ENCODE measurements around the gene RASD1.

The RASD1 gene

DNA sequence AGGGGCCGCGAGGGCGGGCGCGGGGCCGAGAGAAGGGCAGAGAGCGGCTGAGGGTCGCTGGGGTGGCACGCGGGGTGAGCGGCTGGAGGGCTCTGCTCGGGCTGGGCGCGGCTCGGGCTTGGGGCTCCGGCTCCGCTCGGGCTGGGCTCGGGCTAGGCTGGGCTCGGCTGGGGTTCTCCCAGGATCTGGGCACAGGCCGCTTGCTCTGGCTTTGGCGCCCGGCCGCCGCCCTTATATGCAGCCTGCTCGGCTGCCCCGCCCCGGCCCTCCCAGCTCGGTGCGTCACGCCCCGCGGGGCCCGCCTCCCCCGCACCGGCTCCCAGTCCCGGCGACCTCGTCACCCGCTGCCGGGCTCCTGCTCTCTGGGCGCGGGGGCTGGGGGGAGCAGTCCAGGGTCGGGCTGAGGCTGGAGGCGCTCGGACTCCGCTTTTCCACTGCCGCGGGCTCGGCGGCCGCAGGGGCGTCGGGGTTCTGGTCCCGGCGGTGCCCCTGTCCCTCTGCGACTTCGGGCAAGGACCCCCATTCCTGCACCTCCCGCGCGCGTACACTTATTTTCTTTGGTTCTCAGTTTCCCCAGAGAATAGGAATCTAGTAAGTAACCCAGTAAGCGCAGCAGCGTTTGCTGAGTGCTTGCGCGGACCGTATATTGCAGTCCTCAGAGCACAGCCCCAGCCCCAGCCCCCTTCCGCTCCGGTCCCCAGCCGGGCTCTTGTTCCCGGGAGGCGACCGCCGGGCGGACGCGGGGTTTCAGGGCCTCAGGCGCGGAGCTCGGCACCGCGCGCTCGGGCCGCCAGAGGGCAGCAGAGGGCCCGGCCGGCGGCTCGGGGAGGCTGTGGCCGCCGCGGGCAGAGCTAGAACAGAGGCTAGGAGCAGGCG lies at the start of gene RASD1:
RASD1 (minus strand) TSS at position 207 of the 876 bp plus-strand sequence. CDS start 214 bp downstream, outside the sequence.
- DNase-seq, result peak; percentile 85

DNA sequence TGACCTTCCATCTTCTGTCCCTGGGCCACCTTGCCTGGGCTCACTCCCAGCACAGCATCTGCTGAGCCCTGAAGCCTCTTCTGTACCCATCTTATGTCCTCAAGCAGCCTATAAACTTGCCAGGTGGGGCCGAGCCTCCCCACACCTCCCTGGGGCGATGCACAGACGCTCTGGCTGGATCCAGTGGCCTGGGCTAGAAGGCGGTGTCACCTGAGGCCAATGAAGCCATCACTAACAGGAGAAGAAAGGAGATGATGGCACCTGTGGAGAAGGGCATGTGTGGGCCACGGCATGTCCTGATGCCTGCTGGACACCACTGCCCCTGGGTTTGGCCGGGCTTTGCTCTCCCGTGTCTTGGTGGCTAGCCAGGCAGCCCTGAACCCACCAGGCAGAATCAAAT lies 49.8 kb upstream of the RASD1 start:
- DNase-seq, result no peak

- no peak for DNase-seq
These were observed 49.0 kb upstream of the RASD1 start for GRCh38 chr17:17545031-17545820.

DNA sequence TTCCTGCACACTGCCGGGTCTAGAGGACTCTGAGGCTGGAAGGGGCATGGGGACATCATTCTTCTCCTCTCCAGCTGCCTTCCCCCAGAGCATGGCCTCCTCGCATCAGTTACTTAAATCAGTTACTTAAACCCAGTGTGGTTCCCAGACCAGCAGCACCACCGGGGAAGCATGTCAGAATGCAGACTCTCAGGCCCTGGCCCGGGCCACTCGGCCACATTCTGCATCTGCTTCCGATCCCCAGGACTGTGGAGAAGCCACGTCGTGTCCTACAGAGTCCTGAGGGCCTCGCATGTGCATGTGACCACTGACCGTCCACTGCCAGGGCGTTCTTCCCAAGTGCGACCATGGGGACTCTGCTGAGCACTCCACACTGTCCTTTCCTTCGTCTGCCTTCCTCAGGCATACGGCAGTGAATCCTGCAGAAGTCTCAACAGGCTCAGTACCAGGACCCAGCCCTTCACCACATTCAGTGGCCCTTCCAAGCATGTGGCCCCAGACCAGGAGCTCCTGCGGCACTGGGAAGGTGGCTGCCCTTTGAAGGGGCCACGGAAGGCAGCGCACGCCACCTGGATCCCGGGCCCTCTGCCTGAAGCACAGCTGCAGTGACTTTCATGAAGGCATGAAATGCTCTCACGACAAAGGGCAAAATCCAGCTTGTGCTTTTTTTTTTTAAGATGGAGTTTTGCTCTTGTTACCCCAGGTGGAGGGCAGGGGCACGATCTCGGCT lies 46.9 kb upstream of the RASD1 start:
- no peak for DNase-seq

GRCh38 chr17:17541640-17542001 lies 45.4 kb upstream of the RASD1 start:
- no peak for DNase-seq

GRCh38 chr17:17540935-17541639 lies 44.9 kb upstream of the RASD1 start:
- no peak for DNase-seq

- no peak for DNase-seq
These were observed 44.2 kb upstream of the RASD1 start for GRCh38 chr17:17540278-17540906.

GRCh38 chr17:17539591-17539990 lies 43.4 kb upstream of the RASD1 start:
- no peak for DNase-seq

DNA sequence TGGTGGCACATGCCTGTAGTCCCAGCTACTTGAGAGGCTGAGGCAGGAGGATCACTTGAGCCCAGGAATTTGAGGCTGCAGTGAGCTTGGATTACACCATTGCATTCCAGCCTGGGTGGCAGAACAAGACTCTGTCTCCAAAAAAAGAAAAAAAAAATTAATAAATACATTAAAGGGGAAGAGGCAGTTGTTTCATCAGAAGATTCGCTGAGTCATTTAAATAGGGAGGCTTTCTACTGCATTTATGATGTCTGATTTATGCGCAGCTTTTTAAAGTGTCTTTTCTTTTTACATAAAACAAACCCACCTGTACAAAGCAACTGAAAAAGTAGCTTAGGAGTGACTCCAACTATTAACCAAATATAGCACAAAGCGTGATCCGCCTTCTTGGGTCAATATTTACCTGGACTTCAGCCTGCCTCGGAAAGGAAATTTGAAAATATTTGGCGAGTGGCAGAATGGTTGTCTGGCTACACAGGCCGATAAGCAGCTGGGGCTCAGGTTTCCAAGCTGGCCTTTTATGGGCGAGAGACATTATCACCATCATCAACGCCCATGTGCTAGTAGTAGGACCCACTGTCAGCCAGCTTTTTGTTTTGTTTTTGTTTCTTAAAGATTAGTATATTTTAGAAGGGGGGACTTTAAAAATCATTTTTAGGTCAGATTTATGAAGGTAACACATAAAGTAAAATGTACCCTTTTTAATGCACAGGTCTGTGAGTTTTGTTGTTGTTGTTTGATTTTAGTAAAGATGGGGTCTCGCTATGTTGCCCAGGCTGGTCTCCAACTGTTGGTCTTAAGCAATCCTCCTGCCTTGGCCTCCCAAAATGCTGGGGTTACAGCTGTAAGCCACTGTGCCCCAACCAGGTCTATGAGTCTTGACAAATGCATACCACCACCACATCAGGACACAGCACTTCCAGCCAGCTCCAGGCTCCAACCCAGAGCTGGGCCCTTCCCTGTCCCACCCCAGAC lies 42.5 kb upstream of the RASD1 start:
- DNase-seq, result no peak

GRCh38 chr17:17537311-17538099 lies 41.3 kb upstream of the RASD1 start:
- DNase-seq, result no peak

DNA sequence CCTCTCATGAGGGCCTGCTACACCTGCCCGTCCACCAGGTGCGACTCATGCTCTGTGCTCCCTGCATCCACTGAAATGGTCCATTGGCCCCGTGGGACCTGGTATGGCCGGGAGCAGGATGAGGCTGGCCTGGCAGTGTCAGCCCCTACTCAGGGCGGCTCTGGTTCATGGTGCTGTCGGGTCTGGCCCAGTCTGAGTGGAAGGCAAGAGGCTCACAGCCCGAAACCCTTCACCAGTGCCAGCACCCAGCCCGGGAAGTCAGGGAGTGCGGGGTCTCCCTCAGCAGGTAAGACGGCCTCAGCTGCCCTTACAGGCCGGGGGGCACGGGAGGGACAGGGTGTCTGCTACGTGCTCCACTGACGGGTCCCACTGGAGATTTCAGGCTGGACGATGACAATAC lies 40.5 kb upstream of the RASD1 start:
- no peak for DNase-seq

DNA sequence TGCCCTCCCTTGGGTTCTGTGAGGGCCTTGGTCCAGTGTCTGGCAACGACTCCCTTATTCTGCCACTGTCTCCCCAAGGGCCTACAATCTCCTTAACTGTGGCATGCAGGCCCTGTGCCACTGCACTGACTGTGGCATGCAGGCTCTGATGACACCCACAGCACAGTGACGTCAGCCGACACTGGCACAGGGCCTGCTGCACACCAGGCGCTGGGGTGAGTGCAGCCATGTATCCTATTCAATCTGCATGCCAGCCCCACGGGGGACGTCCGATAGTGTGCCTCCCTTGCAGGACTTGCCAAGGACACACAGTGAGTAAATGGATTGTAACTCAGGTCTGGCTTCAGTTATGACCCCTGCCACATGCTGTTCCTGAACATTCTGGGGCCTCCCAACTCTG lies 39.8 kb upstream of the RASD1 start:
- DNase-seq, result no peak

- no peak for DNase-seq
These were observed 37.8 kb upstream of the RASD1 start for GRCh38 chr17:17533901-17534441.

DNA sequence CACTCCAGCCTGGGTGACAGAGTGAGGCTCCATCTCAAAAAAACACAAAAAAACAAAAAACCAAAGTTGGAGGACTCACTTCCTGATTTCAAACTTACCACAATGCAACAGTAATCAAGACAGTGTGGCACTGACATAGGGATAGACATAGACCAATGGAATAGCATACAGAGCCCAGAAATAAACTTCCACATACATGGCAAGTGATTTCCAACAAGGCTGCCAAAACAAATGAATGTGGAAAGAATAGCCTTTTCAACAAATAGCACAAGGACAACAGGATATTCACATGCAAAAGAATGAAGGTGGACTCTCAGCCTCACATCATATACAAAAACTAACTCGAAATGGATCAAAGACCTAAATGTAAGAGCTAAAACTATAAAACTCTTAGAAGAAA lies 36.8 kb upstream of the RASD1 start:
- no peak for DNase-seq

- DNase-seq, result no peak
These were observed 35.0 kb upstream of the RASD1 start for GRCh38 chr17:17531156-17531555.

- no peak for DNase-seq
These were observed 32.8 kb upstream of the RASD1 start for GRCh38 chr17:17528696-17529652.

- no peak for DNase-seq
These were observed 31.8 kb upstream of the RASD1 start for GRCh38 chr17:17527956-17528500.

DNA sequence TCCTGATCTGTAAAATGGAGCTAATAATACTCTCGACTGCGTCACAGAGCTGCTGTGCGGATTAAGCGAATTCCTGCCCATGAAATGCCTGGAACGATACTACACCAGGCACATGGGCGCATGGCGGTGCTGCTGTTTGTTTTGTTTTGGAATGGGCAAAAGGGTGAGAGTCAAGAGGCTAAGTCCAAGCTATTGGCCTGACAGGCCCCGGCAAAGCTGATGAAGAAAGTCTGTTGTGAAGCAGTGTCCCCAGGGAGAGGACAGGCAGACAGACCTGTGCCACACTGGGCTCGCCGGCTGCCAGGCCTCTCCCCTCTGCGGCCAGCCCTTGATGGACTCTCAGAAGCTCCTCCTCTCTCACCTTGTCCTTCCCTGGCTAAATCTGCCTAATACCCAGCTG lies 31.3 kb upstream of the RASD1 start:
- no peak for DNase-seq

Measured in stimulated activated CD8-positive, alpha-beta memory T cell treated with anti-CD3 and anti-CD28 coated beads, Interleukin-4, amount 100 ng/mL, for 48 hours (primary cell).